Stimulated activated CD8-positive, alpha-beta memory T cell treated with anti-CD3 and anti-CD28 coated beads, Interleukin-15, amount 100 ng/mL, for 24 hours (primary cell): Measurements from ENCODE around the gene TNS3.

ENCODE experiments used
- DNase-seq: peaks from one replicate; pipeline ENCODE4 v3.0.0-alpha.2; 2020; ENCODE audit warnings: low read depth

The TNS3 gene

GRCh38 chr7:47422611-47423010, 159.3 kb downstream of the TNS3 start:
- no peak for DNase-seq

DNA sequence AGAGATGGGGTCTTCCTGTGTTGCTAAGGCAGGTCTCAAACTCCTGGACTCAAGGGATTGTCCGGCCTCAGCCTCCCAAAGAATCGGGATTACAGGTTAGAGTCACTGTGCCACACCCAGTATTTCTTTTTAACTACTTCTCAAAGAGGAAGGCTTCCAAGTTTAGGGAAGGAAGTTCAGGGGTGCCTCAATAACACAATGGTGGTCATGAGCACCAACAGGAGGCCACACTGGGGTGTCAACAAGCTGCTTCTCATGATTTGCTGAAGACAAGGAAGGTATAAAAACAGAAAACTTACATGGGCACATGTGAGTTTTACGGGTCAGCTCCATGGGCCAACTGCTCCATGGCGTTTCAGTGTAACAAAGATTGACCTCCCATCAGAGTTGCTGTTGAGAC, 160.5 kb downstream of the TNS3 start:
- DNase-seq: no peak

DNA sequence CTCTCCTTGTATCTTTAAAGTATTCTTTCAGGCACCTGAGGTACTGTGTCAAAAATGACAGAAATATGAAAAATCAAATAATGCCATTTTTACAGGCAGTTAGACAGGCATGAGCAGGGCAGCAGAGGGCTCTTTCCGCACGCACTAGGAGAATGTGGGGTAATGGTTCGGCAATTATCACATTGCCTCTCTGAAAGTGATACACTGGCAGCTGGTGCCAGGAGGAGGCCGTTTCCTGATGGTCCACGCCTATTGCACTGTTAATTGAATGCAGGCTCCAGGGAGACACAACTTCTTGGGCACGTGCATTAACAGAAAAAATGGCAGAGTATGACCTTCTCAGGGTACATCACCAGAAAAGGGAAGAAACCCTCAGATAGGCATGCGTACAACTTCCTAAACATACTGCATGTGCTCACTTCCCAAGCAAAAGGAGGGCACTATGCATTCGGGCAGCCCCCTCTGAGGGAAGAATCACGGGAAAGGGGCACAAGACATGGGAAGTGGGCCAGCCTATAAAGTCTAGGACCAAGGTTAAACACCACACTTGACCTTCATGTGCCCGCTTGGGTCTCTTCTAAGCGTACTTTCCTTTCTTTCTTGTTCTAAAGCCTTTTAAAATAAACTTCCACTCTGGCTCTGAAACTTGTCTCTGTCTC, 161.7 kb downstream of the TNS3 start:
- no peak for DNase-seq

DNA sequence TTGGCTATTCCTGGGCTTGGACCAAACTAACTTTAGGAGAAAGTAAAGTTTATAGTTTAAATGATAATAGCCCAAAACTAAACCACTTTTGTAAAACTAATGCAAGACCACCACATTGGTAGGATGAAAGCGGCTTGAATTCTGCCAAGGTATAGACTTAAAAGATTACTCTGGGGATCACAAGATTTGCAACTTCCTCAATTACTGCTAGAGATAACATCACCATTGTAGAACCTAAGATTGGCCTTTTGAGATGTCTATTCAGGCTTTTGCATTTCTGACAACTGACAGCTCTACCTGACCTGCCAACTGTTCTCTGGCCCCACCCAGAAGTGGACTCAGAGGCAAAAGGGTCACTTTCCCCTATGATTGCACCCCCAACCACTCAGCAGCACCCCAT, 162.4 kb downstream of the TNS3 start:
- DNase-seq: no peak

DNA sequence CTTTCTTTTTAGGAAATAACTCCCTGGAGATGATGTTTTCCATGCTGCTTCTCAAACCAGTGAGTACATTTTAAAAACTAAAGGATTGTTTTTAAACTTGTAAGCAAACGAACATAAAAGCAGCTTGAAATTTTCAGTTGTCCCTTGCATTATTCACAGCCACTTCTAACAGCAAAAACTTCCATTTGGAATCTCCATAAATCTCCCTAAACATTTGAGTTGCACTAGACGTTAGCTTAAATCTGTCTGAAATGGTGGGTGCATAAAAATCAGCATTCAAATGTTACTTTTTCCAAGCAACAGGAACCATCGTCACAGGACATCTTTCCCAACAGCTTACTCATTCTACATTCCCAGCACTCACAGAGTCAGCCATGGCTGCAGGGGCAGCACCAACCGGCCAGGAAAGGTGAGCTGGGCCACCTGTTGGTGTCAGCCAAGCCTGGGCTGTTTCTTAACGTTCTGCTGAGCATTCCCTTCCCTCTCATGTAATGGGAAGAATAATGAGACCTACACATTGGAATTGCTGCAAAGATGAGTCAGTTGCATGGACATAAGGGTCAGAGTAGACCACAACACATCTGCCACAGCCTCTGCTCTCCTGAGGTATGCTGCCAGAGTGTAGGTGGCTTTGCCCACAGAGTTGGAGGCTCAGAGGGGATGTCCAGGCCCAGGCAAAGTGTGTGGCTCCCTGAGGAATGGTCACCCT, 163.2 kb downstream of the TNS3 start:
- DNase-seq: no peak

DNA sequence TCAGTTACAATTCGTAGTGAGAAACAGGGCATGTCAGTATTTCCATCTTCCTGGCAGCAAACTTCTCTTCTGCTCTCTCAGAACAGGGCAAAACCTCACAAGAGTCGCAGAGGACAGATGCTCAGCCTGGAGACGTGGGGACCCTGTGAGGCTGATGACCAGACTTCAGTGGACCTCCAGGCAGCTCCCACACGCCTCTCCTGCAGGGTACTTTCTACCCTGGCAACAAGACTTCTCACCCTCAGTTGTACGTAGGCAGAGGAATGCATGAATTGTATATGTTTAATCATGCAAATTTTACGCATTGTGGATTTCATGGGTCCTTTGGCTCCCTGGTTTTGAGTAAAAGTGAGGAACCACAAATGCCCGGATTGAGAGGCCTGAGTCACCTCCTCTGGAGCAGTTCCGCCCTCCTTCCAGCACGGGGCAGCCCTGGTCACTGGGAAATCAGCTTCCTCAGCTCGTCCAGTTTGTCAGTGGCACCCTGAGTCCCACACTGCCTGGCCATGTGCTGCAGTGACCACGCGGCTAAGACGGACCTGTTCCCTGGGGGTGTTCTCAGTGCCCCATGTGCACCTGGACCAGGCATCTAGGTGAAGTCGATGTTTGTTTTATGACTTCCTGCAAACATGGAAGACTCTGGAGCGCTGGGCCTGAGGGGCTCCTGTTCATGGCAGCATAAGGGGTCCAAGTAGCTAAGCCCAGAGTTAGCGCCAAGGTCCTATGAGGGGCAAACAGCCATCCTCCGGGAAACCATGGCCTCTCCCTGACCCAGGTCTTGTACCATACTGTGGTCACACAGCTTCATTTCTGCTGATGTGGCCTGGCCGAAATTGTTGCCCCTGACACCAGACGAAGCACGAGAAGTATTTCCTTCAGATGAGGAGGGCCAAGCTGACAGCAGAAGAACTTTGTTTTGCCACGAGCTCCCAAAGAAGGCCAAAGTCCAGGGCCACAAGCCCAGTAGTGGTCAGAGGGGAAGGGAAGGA, 165.1 kb downstream of the TNS3 start:
- no peak for DNase-seq

GRCh38 chr7:47415318-47416212, 166.3 kb downstream of the TNS3 start:
- DNase-seq: no peak

GRCh38 chr7:47414342-47415317, 167.3 kb downstream of the TNS3 start:
- no peak for DNase-seq

DNA sequence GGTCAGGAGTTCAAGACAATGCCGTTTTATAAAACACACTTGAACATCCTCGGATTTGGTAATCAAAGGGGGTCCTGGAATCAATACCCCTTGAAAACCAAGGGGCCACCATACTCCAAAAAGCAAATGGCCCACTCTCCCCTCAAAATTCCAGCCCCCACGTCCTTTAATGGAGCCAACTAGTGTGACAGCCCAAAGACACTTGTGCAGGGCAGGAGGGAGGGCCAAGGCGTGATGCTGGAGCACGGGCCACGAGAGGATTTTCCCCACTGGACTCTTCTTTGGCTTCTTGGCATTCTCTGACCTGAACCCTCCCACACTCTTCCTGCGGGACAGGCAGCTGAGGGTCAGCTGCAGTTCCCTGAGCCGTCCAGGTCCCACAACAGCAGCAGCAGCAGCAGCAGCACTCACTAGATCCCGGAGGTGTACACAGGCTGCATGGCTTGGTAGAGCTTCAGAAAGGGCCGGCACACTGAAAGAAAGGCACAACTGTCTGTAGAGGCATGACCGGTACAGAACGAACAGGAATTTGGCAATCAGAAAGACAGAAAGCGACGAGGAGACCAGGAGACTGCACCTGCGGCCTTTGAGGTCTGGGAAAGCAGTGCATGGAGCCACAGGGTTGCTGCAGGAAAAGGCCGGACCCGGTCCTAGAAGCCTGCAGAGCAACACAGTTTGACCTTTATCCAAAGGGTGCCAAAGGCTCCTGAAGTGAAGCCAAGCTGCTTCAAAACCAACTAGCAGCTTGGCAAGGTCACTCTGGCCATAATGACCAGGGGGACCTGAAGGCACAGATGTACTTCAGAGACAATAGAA, 168.2 kb downstream of the TNS3 start:
- no peak for DNase-seq

- DNase-seq: no peak
Measured at GRCh38 chr7:47411901-47412300, 170.0 kb downstream of the TNS3 start.

- no peak for DNase-seq
Measured at GRCh38 chr7:47411281-47411869, 170.5 kb downstream of the TNS3 start.

- no peak for DNase-seq
Measured at GRCh38 chr7:47408675-47409074, 173.2 kb downstream of the TNS3 start.

DNA sequence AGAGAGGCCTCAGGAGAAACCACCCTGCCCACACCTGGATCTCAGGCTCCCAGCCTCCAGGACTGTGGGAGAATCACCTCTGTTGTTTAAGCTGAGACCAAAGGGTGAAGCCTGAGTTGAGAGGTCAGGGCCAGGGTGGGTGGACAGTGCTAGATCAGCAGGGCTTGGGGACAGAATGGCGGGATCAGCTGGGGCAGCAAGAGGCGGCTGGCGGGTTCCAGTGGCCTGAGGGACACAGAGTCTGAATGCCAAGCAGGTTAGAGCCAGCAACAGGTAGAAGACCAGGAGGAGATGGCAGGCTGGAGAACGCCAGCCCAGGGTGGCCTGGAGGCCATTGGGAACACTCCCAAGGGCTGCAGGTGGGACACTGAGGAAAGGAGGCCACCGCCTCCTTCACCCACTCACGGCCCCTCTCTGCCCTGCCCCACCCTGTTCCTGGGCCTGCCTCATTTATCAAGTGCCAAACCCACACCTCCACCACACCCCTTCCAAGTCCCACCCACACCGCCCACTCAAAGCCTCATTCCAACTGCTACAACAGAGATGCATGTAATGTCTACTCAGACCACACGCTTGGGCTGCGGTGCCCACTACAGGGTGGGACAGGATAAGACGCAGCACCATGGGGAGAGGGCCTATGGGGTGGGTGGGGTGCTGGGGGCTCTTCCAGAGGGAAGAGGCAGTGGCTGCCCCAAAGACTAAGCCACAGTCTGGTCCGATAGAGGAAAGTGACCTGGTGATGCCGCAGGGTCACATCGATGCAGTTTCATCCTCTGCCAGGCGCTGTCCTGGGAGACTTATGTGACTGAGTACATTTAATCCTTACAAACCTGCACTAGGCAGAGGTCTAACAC, 173.9 kb downstream of the TNS3 start:
- no peak for DNase-seq

GRCh38 chr7:47407136-47407535, 174.8 kb downstream of the TNS3 start:
- DNase-seq: no peak

GRCh38 chr7:47406801-47407129, 175.1 kb downstream of the TNS3 start:
- DNase-seq: no peak

GRCh38 chr7:47405921-47406800, 175.8 kb downstream of the TNS3 start:
- no peak for DNase-seq

DNA sequence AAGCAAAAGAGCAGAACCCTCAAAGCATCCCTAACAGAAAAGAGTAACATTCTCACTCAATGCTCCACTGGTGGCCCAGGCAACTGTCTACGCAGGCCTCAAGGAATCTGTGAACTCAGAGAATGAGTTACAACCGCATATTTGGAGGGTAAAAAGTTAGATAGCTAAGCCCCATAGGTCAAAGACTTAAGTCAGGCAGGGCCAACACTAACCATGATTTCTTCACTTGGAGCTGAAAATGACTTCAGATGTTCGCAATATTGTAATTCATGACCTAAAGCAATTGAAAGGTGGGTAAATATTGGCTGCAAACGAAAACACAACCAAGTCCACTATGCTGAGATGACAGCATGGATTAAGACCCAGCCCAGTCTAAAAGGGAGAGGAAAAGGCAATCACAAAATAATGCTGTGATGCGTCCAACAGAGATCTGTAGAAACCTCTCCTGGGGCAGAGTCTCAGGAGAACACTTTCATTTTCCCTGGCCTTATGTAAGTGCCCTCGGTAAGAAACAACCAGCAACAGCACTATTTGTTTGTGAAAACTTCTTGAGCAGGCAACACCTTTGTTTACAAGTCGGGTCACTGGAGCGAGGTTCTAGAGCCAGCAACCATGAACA, 176.5 kb downstream of the TNS3 start:
- DNase-seq: no peak
